GM18868 (cell line): Measurements from ENCODE around the gene ST6GALNAC6.
"Not testable (repeated sequence)": the region's sequence is repeated elsewhere in the genome, so short reads cannot be mapped to it uniquely, and the experiment has no call there.

Source experiments
- ATAC-seq: cut with Tn5 transposase; IDR thresholded peaks from one replicate; pipeline ENCODE4 v1.9.1; 2021; ENCODE audit warnings: mild to moderate bottlenecking, moderate library complexity; ENCODE audit not compliant: unreplicated experiment

The ST6GALNAC6 gene

DNA sequence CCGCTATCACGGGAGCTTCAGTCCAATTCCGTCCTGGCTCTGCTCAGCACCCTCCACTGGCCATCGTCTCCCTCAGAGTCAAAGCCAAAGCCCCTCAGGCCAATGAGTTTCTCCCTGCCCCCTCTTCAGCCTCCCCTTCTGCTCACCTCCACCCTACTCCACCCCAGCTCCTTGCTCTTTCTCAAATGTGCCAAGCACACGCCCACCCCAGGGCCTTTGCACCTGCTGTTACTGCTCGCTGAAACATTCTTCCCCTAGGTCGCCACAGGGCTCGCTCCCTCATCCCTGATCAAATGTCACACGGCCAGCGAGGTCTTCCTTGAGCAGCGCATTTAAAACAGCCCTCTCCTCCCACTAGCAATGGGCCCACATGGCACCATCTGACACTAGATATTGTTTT is 38.6 kb downstream of the ST6GALNAC6 start:
- no peak for ATAC-seq

DNA sequence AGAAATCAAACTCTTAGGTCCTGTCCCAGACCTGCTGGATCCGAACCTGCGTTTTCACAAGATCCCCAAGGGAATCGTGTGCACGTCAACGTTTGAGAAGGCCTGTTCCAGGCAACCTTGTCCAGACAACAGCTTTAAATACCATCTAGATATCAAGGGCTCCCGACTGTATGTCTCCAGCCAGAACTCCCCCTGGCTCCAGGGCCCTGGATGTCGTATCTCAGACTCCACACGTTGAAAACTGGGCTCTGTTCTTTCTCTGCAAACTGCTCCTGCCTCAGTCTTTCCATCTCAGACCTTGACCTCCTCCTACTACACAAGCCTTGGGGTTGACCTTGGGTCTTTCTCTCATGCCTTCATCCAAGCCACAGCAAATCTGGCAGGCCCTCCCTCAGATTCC is 39.1 kb downstream of the ST6GALNAC6 start:
- ATAC-seq, result no peak

DNA sequence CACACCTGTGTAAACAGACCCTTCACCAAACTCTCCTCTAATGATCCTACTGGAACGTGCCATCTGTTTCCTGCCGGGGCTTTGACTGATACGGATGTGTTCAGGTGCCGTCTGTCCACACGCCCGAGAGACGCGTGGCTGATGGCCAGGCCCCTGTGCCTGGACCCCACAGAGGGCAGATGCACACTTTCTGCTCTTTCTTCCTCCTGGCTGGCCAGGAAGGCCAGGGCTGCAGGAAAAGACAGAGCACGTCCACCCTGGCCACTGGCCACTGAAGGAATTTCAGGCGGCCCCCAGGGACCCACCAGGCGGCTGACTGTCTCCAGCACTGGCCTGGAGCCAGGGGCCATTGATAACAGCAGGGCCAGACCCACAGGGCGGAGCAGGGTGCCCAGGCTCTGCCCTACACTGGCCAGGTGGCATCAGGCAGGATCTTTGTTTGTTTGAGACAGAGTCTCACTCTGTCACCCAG is 41.3 kb downstream of the ST6GALNAC6 start:
- ATAC-seq, result no peak

- no peak for ATAC-seq
Measured at GRCh38 chr9:127857278-127857677, 42.1 kb downstream of the ST6GALNAC6 start.

DNA sequence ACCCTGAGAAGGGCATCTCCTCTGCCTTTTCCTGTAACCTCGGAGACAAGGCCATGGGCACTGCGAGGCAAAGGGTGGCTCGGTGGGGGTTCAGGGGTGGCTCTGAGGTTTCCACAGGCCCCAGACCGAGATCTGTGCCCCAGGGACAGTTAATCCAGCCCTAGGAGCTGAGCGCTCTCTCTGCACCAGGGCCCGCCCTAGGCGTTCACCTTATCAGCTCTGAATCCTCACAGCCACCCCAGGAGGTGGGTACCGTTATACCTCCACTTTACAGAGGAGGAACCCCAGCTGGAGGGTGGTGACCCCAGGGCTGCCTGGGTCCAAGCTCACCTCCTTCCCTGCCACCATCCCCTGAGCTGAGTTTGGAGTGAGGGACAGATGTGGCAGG is 42.7 kb downstream of the ST6GALNAC6 start:
- ATAC-seq, result no peak

DNA sequence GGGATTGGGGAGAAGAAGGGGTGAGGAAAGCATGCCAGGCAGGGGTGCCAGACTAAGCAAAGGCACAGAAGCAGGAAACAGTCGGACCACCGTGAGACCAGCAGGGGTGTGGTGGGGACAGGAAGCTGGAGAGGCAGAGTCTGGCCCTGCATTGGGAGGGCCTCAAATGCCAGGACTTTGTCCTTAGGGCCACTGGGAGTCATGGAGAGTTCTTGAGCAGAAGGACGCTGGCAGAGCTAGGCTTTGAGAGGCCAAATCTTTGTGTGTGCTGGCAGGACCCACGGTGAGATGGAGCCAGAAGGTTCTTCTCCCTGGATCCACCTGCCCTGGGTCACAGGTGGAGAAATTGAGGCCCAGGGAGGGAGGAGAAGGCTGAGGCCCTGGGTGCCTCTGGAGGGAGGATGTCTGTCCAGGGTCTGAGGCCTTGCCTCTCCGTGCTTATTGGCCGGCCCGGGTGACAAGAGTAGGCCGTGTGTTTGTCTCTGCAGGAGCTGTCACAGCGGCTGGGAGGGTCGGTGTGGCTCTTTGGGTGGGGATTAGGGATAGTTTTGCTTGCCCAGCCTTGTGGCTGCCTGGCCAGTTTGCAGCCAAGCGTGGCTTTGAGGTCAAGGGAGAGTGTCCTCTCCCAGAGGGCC is 43.2 kb downstream of the ST6GALNAC6 start:
- ATAC-seq, result no peak

- ATAC-seq, result no peak
Measured at GRCh38 chr9:127855522-127855921, 43.9 kb downstream of the ST6GALNAC6 start.

GRCh38 chr9:127854960-127855359 is 44.4 kb downstream of the ST6GALNAC6 start:
- no peak for ATAC-seq

GRCh38 chr9:127854184-127854806 is 45.1 kb downstream of the ST6GALNAC6 start, which contains the start of gene ENG:
Gene ENG (minus strand): TSS chr9:127854658. CDS start chr9:127854355, 303 bp downstream.
- no peak for ATAC-seq

DNA sequence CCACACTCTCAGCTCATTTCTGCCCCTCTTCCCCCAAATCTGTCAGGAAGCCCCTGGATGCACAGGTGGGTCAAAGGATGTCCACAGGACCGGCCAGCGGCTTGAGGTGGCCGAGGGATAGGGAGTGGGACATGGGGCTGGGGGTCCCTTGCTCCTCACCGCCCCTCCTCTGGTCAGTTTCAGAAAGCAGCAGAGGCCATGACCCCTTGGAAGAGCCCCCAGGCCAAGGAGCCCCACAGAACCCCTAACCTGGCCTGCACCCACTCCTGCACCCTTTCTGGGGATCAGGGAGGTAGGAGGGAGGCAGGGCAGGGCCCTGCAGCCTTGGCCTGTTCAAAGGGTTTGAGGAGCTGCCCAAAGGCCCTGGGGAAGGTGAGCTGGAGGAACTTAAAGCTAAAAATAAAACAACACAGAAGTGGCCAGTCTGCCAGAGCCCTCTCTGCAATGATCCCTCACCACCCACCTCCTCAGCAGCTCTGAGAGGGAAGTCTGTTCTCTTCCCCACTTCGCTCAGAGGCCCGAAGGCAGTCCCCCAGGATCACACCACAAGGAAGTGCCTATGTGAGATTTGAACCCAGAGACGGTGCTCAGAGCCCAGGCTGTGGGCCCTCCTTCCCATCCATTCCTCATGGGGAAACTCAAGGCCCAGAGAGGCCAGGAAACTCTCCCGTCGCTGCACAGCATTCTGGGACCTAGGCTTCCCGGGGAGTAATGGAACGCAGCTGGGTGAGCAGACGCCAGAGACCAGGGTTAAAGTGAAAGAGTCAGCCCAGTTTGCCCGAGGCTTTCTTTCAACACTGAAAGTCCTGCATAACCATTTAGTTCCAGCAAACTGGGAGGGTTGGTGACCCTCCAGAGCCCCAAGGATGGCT is 45.9 kb downstream of the ST6GALNAC6 start:
- ATAC-seq, result no peak

DNA sequence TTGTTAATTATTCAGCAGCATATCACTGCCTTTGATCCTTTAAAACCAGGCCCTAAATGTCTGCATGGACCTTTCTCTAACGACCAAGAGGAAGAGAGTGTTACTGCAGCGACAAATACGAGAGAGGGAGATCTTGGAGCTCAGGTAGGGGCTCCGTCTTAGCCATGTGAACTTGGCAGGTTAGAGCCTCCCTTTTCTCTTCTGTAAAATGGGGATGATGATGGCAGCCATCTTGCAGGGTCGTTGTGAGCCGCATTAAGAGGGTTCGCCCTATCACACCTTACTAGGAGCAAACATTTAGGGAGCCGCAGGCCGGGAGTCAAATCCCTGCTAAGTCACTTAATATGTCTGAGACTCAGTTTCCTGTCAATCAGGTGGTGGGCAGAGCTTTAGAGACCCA is 46.6 kb downstream of the ST6GALNAC6 start:
- ATAC-seq, result no peak

GRCh38 chr9:127850286-127850830 is 49.0 kb downstream of the ST6GALNAC6 start:
- no peak for ATAC-seq

DNA sequence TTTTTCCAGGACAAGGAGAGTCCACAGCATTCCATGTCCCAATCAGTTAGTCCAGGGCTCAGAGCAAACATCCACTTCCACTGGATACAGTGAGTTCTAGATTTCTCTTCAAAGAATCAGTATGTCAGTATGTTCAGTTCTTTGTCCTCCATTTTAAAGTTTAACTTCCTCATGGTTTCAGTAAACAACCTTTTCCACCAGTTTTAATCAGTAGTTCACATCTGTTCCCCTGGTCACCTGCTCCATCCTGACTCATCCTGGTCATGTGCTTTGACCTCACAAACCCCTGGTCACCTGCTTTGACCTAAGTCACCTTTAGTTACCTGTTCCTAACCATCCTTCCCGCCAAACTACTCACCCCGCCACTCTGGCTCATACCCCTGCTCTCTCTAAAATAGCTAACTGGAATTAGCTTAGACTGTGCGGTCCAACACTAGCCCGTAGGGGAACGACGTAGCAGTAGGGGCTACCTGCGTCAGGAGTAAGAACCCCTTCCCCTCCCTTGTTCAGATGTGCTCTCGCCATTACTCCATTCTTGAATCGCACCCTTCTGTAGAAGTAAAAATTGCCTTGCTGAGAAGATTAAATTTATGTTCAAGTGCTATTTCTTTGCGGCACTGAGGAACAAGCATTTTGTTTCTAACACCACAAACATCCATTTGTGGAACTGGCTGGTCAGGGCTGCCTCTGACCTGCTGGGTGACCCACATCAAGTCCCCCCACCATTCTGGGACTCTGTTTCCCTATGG is 50.5 kb downstream of the ST6GALNAC6 start:
- ATAC-seq, result no peak

- ATAC-seq, result no peak
Measured at GRCh38 chr9:127847833-127848755, 51.3 kb downstream of the ST6GALNAC6 start.

DNA sequence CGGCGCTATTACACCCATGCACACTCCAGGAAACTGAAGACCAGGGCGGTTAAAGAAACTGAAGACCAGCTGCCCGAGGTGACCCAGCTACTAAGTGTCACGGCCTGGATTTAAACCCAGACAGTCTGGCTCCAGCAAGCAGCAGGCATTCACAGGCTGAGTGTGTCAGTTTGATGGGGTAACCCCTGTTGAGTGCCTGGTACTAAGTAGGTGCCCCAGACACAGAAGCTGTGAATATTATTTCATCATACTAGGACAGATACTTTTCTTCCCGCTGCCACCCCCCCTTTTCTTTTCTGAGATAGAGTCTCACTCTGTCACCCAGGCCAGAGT is 52.3 kb downstream of the ST6GALNAC6 start:
- no peak for ATAC-seq

GRCh38 chr9:127846443-127847177 is 52.8 kb downstream of the ST6GALNAC6 start:
- no peak for ATAC-seq

GRCh38 chr9:127845619-127846018 is 53.8 kb downstream of the ST6GALNAC6 start:
- not testable (repeated sequence) for ATAC-seq

DNA sequence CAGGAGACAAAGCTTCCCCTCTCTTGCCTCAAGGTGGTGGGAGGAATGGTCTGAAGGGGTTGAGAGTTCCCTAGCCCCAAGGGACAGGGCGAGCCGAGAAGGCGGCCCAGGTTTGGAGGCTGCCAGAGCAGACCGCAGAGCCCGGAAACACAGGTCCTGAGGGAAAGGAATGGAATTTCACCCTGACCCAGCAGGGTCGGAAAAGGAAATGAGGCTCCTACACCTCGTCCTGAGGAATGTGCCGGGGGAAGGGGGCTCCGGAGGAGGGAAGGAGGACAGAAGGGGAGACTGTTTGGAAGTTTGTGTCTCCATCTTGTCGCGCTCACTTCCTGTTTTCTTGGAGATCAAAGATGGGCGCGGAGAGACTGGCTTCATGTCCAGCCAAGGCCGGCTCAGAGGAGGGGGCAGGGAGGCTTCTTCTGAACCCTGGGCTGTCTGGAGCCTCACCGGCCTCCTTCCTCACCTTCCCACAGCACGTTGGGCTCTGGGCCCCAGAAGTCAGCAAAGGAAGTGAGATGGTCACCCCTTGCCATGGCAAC is 54.5 kb downstream of the ST6GALNAC6 start:
- ATAC-seq, result no peak
